ENCODE results near the gene SMAD7.

Gene SMAD7

DNA sequence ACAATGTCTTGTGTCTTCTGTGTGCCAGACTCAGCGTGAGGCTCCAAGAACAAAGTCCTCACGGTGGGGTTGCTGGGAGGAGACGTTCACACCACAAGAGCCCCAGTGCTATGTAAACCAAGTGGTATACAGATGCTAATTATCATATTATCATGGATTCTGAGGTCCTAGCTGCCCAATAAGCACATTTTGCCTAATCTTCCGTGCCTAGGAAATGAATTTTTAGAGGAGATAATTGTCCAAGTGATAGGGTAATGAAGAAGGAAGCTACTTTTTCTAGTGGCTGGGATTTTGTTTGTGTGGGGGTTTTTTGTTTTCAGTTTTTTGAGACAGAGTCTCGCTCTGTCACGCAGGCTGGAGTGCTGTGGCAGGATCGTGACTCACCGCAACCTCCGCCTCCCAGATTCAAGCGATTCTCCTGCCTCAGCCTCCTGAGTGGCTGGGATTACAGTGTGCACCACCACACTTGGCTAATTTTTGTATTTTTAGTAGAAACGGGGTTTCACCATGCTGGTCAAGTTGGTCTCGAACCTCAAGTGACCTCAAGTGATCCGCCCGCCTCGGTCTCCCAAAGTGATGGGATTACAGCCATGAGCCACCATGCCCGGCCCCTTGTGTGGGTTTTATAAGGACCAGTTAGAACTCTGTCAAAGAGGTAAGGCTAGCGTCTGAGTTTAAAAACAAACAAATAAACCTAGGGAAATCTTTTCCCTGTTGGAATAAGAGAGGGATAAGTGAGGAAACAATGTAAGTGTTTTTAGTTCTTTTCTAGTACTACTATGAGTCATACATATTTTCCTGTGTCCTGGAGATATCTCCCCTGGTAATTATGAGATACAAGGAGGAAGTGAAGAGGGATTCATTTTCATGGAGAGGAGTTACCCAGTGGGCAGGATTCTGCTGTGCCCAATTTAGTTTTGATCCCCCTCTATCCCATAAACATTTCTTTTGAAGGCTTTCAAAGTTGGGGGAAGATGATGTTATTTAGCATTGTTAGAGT, 9.5 kb upstream of the SMAD7 start:
- no peak for DNase-seq

DNA sequence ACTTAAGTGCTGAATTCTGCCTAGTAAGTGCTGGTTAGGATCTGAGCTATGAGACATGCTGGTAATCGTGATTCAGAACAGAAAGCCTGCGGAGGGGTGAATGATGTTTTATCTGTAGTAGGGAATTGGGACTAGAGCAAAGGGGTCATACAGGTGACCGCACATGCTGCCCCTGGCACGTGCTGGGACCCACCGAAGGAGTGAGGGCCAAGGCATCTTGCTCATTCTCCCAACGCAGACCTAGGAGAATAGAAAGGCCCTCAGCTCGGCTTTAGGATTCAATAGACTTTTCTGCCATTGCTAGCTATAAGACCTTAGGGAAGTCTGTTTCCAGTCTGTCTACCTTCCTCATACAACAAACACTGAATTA, 8.8 kb upstream of the SMAD7 start:
- DNase-seq, result no peak

DNA sequence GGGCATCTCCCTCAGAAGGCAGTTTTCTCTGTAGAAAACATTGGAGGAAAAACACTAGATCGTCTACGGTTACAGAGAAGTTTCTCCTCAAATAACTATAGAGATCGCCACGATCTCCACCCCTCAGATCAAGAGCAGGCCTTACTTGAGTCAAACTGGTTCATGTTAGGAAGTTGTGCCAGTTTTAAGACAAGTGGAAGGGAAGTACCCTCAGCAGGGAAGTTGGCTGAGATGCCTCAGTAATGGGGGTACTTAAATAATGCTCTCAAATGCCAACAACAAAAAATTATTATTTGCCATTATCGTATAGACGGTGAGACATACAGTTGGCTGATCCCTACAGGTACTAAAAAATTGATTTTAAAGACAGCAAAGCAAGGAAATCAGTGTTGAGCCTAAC, 8.2 kb upstream of the SMAD7 start:
- no peak for DNase-seq

DNA sequence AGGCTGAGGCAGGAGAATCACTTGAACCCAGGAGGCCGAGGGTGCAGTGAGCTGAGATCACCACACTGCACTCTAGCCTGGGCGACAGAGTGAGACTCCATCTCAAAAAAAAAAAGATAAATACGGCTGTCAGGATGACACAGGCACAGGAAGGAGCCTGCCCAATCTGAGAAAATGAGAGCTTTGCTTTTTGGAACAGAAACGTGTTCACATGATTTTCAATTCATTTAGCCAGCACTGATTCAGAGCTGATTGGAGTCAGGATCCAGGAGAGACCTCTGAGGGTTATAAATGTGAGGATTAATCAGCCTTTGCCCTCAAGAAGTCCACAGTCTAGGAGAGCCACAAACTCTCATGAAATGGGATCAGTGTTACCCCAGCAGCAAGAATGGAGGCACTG, 6.9 kb upstream of the SMAD7 start:
- DNase-seq, result no peak

- DNase-seq, result no peak
Observed at GRCh38 chr18:48957136-48957535, 6.4 kb upstream of the SMAD7 start.

DNA sequence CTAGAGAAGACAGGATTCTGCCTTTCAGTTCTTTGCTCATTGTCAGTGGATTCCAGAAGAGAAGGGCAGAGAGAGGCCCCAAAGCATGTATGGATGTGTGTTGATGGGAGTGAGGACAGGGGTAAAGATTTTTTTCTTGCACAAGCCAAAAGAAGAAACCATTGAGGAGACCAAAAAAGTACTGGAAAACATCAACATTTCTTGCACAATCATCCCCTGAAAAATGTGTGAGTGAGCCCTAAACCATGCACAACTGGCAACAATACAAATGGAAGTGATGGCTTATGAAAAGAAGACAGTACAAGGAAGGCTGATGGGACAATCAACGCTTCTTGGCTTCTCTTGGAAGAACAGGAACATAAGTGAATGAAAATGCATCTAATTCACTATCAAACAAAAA, 5.6 kb upstream of the SMAD7 start:
- no peak for DNase-seq

DNA sequence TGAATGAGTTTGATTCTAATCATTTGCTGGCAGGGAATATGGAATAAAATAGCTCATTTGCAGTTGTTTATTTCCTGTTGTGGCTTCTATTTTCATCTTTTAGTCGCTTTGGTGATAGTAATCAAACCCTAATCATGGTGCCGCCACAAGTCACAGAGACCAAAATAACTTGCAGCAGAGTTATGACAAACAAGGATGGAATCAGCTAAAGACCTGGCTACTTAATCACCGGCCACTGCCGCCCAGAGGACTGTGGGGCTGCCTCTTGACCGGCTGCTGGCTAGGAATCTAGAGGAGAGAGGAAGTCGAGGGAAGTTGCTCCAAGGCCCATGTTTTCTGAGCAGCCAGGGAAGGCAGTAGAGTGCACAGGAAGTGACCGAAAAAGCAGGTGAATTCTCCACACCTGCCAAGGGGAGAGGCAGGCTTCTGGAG, 5.1 kb upstream of the SMAD7 start:
- DNase-seq, result no peak

DNA sequence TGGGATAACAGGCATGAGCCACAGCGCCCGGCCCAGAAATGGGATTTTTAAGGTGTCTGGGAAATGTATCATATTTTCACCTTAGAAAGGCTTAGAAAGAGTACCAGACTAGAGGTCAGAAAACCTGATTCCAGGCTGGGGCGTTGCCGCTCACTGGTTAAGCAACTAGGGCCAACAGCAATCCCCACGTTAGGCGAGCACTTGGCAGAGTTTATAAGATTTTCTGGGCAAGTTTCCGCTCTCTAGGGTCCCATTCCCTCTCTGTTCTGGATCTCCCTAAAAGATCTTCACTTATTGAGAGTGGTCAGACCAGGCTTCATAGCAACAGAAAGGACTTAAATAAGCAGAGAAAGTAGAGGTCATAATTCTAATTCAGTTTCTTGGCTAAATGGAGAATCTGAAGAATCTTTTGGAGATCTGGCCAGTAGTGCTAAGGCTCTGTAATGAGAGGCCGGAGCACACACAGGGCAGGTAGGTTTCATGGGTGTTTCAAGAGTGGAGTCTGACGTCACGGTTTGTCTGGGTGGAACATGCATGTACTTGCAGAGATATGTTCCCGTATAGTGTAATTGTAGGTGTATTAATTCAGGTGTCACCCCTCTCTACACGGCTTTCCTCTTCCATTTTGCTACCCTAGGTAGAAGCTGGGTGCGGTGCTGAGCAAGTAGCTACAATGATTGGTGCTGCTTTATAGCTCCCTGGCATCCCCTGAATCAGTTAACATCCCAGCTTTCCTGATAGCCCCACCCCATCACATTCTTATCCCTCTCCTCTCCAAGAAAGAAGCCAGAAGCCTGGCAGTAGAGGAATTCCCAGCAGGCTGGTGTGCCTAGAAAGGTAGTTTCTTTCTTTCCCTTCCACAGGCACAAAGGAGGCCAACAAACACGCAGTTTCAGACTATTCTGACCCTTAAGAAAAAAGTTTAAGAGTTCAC, 4.4 kb upstream of the SMAD7 start:
- no peak for DNase-seq

GRCh38 chr18:48953104-48953706, 2.4 kb upstream of the SMAD7 start:
- no peak for DNase-seq

GRCh38 chr18:48952287-48953103, 1.7 kb upstream of the SMAD7 start:
- peak; percentile 85 for DNase-seq

- peak; percentile 85 for DNase-seq
Observed at GRCh38 chr18:48951448-48952286, 902 bp upstream of the SMAD7 start.

- DNase-seq, result peak; percentile 49
Observed at GRCh38 chr18:48949606-48950535, 894 bp downstream of the SMAD7 start.

DNA sequence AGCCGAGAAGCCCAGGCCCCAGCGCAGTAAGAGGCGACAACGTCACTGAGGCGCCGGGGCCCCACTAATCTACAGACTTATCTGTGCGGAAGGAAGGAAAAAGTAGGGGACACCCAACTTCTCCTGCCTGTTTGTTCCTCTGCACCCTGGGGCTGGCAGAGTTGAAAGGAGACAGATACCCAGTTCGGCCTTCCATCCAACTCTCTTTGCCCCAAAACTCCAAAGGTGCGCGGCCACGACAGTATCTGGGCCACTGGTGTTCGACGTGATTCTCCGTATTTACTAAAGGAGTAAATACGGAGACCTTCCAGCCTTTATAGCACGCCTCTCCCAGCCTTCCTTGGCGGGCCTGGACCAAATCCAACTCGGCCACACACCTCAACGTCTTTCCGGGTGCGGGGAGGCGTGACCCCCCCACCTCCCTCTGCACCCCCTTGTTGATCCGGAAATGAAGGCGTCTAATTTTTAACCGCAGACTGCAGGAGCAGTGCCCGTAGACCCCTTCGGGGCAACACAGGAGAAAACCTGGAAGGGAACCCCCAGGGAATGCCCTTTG, 1.6 kb downstream of the SMAD7 start:
- peak; percentile 44 for DNase-seq

- DNase-seq, result peak; percentile 17
Observed at GRCh38 chr18:48948112-48949049, 2.4 kb downstream of the SMAD7 start.

DNA sequence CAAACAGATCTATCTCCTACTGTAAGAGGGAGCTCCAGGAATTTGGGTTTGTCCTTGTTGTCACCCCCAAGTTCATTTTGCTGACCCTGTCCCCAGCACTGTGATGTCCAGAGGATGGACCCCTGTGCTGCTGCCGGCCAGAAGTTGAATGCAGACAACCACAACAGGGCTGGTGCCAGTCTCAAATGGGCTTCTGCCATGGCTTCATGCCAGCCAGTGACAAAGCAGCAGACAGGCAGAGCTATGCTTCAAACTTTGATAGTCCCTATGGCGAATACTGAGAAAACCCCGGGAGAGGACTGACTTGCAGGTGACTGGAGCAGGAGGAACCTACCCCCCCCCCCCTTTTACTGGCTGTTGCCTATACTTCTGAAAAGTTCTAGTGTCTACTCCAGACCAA, 3.2 kb downstream of the SMAD7 start:
- DNase-seq, result no peak

GRCh38 chr18:48947092-48947491, 3.7 kb downstream of the SMAD7 start:
- peak; percentile 45 for DNase-seq

- DNase-seq, result peak; percentile 80
Observed at GRCh38 chr18:48946329-48946835, 4.4 kb downstream of the SMAD7 start.

- no peak for DNase-seq
Observed at GRCh38 chr18:48945953-48946217, 4.9 kb downstream of the SMAD7 start.

DNA sequence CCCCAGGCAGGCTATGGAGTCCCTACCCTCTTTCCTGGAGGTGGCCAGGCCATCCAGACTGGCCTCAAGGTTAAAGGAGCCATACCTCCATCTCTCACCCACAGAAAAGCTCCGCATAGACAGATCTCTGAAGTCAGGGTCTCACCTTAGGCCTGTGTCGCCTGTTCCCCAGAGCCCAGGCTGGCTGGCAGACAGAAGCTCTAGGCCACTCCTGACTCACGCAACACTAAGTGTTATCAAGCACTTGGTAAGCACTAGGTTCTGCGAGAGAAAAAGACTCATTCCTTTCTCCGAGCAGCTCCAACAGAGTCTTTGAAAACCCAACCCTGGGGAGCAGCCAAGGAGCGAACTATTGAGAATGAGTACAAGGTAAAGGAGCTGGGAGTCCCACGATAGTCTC, 6.1 kb downstream of the SMAD7 start:
- DNase-seq, result no peak
